Lower lobe of right lung (tissue), 2 donors: ENCODE measurements around the gene SLC26A6. TPM values are rescaled to one million over a fixed set of nuclear protein-coding genes. Genes with fewer than 3 reads are reported as not detected.

Experiments
- ATAC-seq, 2 donors: fragments of 200-7000 bp; cut with Tn5 transposase; one replicate each; pipeline ENCODE4 v1.9.1; 2020 to 2022; ENCODE audit warnings: mild to moderate bottlenecking in 2 of 2, moderate library complexity in 2 of 2
- DNase-seq: peaks from one replicate; pipeline ENCODE4 v3.0.0-alpha.2; 2020
- H3K27ac ChIP-seq: fragments of 200-600 bp; one replicate; pipeline ENCODE4 v1.8.0; 2022
- H3K27me3 ChIP-seq: fragments of 200-600 bp; one replicate; pipeline ENCODE4 v1.8.0; 2022; ENCODE audit warnings: low read depth
- H3K36me3 ChIP-seq: fragments of 200-600 bp; one replicate; pipeline ENCODE4 v1.8.0; 2022; ENCODE audit warnings: mild to moderate bottlenecking
- H3K4me1 ChIP-seq: fragments of 200-600 bp; one replicate; pipeline ENCODE4 v1.8.0; 2022
- H3K4me3 ChIP-seq: fragments of 200-600 bp; one replicate; pipeline ENCODE4 v1.8.0; 2022; ENCODE audit warnings: mild to moderate bottlenecking
- H3K9me3 ChIP-seq: fragments of 200-600 bp; one replicate; pipeline ENCODE4 v1.8.0; 2022
- intact Hi-C: fragments of 100-400 bp; cut with DNase I; formaldehyde crosslinking; loops from one replicate; pipeline ENCODE4 v1.11.0; 2022
- total RNA-seq: library from RNA; stranded (reverse); fragmentation: NEBNext Ultra II Directional; extraction: Animal tissue kit (Norgen Biotek cat#: 25700); gene quantifications from one replicate; pipeline ENCODE4 v1.2.1, GENCODE V29; 2021
- TF ChIP-seq, protein P1 (sequence below): fragments of 200-600 bp; IDR thresholded peaks from one replicate; pipeline ENCODE4 v1.8.0; 2022; ENCODE audit warnings: antibody characterized with exemption, mild to moderate bottlenecking
- donor health status: DM: no; HTN: yes; CAD: no; lungs with severe emphysema.

SLC26A6 gene
- total RNA-seq, 1 donor from 2014 or later, result 20.8 TPM

DNA sequence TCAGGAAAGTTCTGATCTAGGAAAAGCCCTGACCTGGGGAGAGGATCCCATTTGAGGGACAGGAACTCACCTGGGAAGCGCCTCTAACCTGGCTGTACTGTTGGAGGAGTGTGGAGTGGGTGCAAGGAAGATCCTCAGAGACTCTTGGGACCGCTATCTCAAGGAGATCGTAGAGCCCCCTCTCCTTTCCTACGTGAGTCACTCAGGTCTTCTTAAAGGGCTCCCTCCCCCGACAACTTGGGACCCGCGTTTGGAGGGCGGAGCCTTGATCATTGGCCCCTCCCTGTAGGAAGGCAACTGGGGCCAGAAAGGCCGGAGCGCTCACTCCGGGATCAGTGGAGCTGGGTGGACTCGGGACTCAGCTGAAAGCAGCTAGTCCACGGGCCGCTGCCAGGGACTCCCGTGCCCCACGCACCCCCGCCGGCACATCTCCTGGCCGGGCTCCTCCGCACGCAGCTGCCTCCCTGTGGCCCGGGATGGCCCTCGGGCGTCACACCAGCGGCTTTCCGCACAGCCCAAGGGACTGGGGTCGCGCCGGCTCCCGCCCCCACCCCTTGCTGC is 520 bp downstream of the SLC26A6 start:
- DNase-seq (peak; percentile 67), ATAC-seq (peak; percentile 58 to 72)
- H3K27me3 ChIP-seq, result no peaks in the 10 kb centered on the region
- peaks cover 20% of the 10 kb centered on the region for H3K4me1 ChIP-seq
- H3K27ac ChIP-seq, result peak overlapping the region; percentile 85
- no peaks in the 10 kb centered on the region for H3K9me3 ChIP-seq
- TF ChIP-seq, protein P1, sequence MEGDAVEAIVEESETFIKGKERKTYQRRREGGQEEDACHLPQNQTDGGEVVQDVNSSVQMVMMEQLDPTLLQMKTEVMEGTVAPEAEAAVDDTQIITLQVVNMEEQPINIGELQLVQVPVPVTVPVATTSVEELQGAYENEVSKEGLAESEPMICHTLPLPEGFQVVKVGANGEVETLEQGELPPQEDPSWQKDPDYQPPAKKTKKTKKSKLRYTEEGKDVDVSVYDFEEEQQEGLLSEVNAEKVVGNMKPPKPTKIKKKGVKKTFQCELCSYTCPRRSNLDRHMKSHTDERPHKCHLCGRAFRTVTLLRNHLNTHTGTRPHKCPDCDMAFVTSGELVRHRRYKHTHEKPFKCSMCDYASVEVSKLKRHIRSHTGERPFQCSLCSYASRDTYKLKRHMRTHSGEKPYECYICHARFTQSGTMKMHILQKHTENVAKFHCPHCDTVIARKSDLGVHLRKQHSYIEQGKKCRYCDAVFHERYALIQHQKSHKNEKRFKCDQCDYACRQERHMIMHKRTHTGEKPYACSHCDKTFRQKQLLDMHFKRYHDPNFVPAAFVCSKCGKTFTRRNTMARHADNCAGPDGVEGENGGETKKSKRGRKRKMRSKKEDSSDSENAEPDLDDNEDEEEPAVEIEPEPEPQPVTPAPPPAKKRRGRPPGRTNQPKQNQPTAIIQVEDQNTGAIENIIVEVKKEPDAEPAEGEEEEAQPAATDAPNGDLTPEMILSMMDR, result no peak
- H3K36me3 ChIP-seq, result peaks cover 32% of the 10 kb centered on the region
- intact Hi-C loops, result no loop called here
- H3K4me3 ChIP-seq, result peak overlapping the region; percentile 100

DNA sequence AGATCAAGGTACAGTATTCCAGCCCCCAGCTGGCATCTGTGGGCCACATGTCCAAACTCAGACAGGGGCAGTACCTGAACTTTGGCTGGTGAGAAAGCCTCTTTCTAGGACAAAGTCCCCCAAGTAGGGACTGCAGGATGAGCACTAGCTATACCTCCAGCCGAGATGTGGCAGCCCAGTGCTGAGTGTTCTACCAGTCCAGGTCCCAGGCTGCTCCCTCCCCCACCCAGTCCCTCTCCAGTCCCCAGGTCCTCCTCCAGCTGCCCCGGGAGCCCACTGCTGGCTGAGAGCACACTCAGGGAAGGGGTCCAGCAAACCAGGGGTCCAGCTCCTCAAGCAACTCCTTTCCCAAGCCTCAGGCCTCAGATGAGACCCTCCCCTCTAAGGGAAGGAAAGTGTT is 1.5 kb downstream of the SLC26A6 start:
- no peak overlapping the region for H3K27ac ChIP-seq
- intact Hi-C loops, result no loop called here

DNA sequence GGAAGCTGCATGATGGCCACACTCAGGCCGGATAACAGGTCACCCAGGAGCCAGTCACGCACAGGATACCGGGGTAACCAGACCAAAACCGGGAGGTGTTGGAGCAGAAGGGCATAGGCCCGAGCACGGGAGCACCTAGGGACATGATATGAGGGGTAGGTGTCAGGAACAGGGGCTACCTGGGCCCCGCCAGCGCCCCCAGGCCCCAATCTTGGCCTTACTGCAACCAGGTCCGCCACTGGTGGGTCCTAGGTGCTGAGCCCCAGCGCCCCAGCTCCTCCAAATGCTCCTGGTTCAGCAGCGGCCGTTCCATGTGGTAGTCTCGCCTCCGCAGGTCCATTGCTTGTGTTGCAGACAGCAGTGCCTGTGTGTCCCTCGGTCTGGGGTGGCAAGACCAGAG is 2.0 kb downstream of the SLC26A6 start:
- Histone ChIP-seq H3K9me3 (no peaks in the 10 kb centered on the region), H3K27me3 (no peaks in the 10 kb centered on the region), H3K4me3 (no peak overlapping the region), H3K36me3 (peaks cover 43% of the 10 kb centered on the region), H3K4me1 (peaks cover 20% of the 10 kb centered on the region), H3K27ac (no peak overlapping the region)
- TF ChIP-seq, protein P1, result no peak
- DNase-seq (no peak), ATAC-seq (no peak)
- intact Hi-C loops, result no loop called here

More for the DNA sequence above, 1.5 kb downstream of the SLC26A6 start:
- Histone ChIP-seq H3K4me3 (no peak overlapping the region), H3K36me3 (peaks cover 38% of the 10 kb centered on the region), H3K27me3 (no peaks in the 10 kb centered on the region), H3K9me3 (no peaks in the 10 kb centered on the region), H3K4me1 (peaks cover 20% of the 10 kb centered on the region)
- TF ChIP-seq, protein P1, result no peak
- DNase-seq, result no peak
- ATAC-seq, result no peak

DNA sequence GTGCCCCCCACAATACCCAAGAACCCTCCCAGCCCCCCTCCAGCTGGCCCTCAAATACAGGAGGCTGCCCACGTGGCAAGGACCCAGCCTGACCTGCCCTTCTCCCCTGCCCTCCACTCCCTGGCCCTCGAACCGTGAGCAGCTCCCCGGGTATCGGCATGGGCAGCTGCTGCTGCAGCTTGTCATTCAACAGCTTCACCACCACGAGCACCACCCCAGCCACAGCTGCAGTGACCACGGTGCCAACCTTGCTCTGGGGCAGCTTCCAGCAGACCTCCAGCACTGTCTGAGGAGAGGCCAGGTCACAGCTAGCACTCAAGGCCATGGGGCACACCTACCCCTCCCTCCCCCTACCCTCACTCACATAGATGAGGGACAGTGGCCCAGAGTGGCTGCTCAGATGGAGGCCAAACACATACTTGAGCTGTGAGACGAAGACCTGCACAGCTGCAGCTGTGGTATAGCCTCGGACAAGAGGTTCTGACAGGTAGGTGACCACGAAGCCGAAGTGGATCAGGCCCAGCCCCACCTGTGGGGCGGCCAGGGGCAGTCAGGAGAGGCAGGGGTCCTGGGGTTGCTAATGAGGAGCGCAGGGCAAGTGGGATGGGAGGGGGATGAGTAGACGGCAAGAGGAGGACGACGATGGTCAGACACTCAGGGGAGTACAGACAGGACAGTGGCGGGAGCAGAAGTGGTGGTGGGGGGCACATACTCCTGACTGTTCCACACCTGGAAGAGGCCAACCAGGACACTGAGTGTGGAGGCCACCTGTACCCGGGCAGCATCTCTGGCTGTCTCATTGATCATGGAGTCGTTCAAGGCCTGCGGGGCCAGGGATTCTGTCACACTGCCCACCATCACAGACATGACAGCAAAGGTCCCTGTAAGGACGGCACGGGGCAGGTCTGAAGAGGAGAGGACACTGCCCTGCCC is 3.5 kb downstream of the SLC26A6 start:
- Histone ChIP-seq H3K4me3 (no peak overlapping the region), H3K36me3 (peaks cover 57% of the 10 kb centered on the region), H3K27me3 (no peaks in the 10 kb centered on the region), H3K9me3 (no peaks in the 10 kb centered on the region), H3K27ac (no peak overlapping the region), H3K4me1 (peaks cover 20% of the 10 kb centered on the region)
- ATAC-seq (no peak), DNase-seq (no peak)
- intact Hi-C loops, result no loop called here
- TF ChIP-seq, protein P1, result no peak

DNA sequence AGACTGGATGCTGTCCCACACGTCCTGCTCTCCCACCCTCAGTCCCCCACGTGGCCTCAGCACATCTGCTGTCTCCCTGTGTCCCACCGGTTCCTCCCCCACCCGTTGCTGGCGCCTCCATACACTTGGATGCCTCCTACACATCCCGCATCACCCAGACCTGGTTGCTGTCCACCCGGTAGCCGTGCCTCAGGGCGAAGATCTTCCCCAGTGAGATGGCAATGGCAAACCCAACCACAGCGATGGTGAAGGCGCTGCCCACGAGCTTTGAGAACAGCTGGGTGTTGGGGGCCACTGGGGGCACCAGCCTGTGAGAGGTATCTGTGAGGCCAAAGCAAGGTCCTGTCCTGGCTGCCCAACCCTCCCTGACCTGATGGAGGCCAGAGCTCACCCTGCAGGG is 4.4 kb downstream of the SLC26A6 start:
- H3K9me3 ChIP-seq, result no peaks in the 10 kb centered on the region
- no peak for ATAC-seq
- no peak overlapping the region for H3K4me3 ChIP-seq
- no peak for DNase-seq
- TF ChIP-seq, protein P1, result no peak
- intact Hi-C loops, result no loop called here
- H3K27me3 ChIP-seq, result no peaks in the 10 kb centered on the region
- H3K36me3 ChIP-seq, result peaks cover 67% of the 10 kb centered on the region
- H3K4me1 ChIP-seq, result peaks cover 14% of the 10 kb centered on the region
- no peak overlapping the region for H3K27ac ChIP-seq
